SKM-1 treated with dmso at 0.1 percent for 144 hours (cell line): ENCODE data around the gene METRNL.
A peak's percentile ranks its signal among the peaks of the same experiment; 100 is the strongest.
"Not testable (repeated sequence)": the region's sequence is repeated elsewhere in the genome, so short reads cannot be mapped to it uniquely, and the experiment has no call there.

Experiments used
- DNase-seq: peaks from one replicate; lab custom pipeline; 2025; ENCODE audit not compliant: unreplicated experiment; lab: John Stamatoyannopoulos, UW

METRNL gene

GRCh38 chr17:83065660-83066542 lies 13.5 kb upstream of the METRNL start:
- DNase-seq, result no peak

- not testable (repeated sequence) for DNase-seq
Measured at GRCh38 chr17:83066543-83066890, 12.9 kb upstream of the METRNL start.

GRCh38 chr17:83067071-83067717 lies 12.2 kb upstream of the METRNL start:
- no peak for DNase-seq

- DNase-seq, result no peak
Measured at GRCh38 chr17:83067718-83068261, 11.6 kb upstream of the METRNL start.

GRCh38 chr17:83068641-83069570 lies 10.5 kb upstream of the METRNL start:
- DNase-seq, result no peak

- no peak for DNase-seq
Measured at GRCh38 chr17:83069571-83069906, 9.9 kb upstream of the METRNL start.

- DNase-seq, result no peak
Measured at GRCh38 chr17:83069931-83070742, 9.3 kb upstream of the METRNL start.

- no peak for DNase-seq
Measured at GRCh38 chr17:83070800-83071341, 8.5 kb upstream of the METRNL start.

GRCh38 chr17:83071365-83071764 lies 8.0 kb upstream of the METRNL start:
- DNase-seq, result no peak

- DNase-seq, result peak; percentile 55
Measured at GRCh38 chr17:83071966-83072562, 7.3 kb upstream of the METRNL start.

GRCh38 chr17:83072600-83073358 lies 6.6 kb upstream of the METRNL start:
- no peak for DNase-seq

- no peak for DNase-seq
Measured at GRCh38 chr17:83073389-83074063, 5.9 kb upstream of the METRNL start.

- DNase-seq, result no peak
Measured at GRCh38 chr17:83074486-83075223, 4.8 kb upstream of the METRNL start.

GRCh38 chr17:83075270-83075880 lies 4.0 kb upstream of the METRNL start:
- no peak for DNase-seq

GRCh38 chr17:83076938-83077337 lies 2.5 kb upstream of the METRNL start:
- DNase-seq, result no peak

GRCh38 chr17:83077411-83077810 lies 2.0 kb upstream of the METRNL start:
- no peak for DNase-seq

- no peak for DNase-seq
Measured at GRCh38 chr17:83077939-83078338, 1.5 kb upstream of the METRNL start.
